GM12878 (cell line): ENCODE results near the gene ATG4B. TPM values are rescaled to one million over a fixed set of nuclear protein-coding genes. Genes with fewer than 3 reads are reported as not detected.

ENCODE experiments used
- ATAC-seq: fragments of 200-7000 bp; cut with Tn5 transposase; 3 replicates; pipeline ENCODE4 v1.9.1; 2020; ENCODE audit warnings: mild to moderate bottlenecking, moderate library complexity
- BruUV-seq: library from RNA; stranded (reverse); fragments of 400-500 nt; replicated peaks from 2 replicates; lab custom pipeline; 2021; lab: Mats Ljungman, UMichigan
- CTCF ChIA-PET: fragments of 300-600 bp; sonication (Branson Sonifier 250); formaldehyde crosslinking; extraction: SDS; loops from one replicate; lab custom pipeline; 2021; ENCODE audit warnings: inconsistent platforms; lab: Yijun Ruan, JAX
- POLR2A ChIA-PET: fragments of 350-600 bp; formaldehyde crosslinking; extraction: SDS; loops from one replicate; lab custom pipeline; 2021; ENCODE audit warnings: inconsistent platforms; lab: Charles Lee
- RAD21 ChIA-PET: fragments of 300-600 bp; sonication (Branson Sonifier 250); formaldehyde crosslinking; loops from one replicate; lab custom pipeline; 2023; ENCODE audit warnings: antibody characterized with exemption; ENCODE audit not compliant: unreplicated experiment; lab: Charles Lee
- SMC1A ChIA-PET: fragments of 300-600 bp; sonication (Branson Sonifier 250); formaldehyde crosslinking; loops from one replicate; lab custom pipeline; 2023; ENCODE audit not compliant: unreplicated experiment, uncharacterized antibody; lab: Charles Lee
- DNase-seq: peaks from one replicate; pipeline ENCODE4 v3.0.0-alpha.2; 2011; ENCODE audit warnings: low read depth, low spot score
- FAIRE-seq: peaks from 3 replicates; lab custom pipeline; 2011; peaks lifted over from hg19 to GRCh38; lab: Jason Lieb, UNC
- H2AFZ ChIP-seq: 2 replicates; pipeline ENCODE4 v1.6.0; 2011; ENCODE audit warnings: low read depth, low read length, control low read depth; ENCODE audit not compliant: control insufficient read depth
- H3K27ac ChIP-seq: 2 replicates; pipeline ENCODE4 v1.5.1; 2011; ENCODE audit warnings: control low read depth; ENCODE audit not compliant: control insufficient read depth, insufficient read depth
- H3K27me3 ChIP-seq, 2 experiments: replicated peaks in 1 of 2; 2 replicates each; pipeline versions ENCODE4 v1.6.0 to v1.6.1; 2011; ENCODE audit warnings: low read length in 1 of 2; ENCODE audit not compliant: control insufficient read depth in 2 of 2, insufficient read depth in 2 of 2
- H3K36me3 ChIP-seq, 2 experiments: 2 replicates each; pipeline ENCODE4 v1.5.1; 2011; ENCODE audit warnings: low read length in 1 of 2; ENCODE audit not compliant: control insufficient read depth in 2 of 2, insufficient read depth in 2 of 2
- H3K4me1 ChIP-seq: 2 replicates; pipeline ENCODE4 v1.6.1; 2011; ENCODE audit warnings: mild to moderate bottlenecking, low read length, moderate library complexity, mixed read lengths; ENCODE audit not compliant: control insufficient read depth, insufficient read depth
- H3K4me2 ChIP-seq: 2 replicates; pipeline ENCODE4 v1.6.0; 2011; ENCODE audit warnings: control low read depth; ENCODE audit not compliant: control insufficient read depth, insufficient read depth
- H3K4me3 ChIP-seq: fragments of 200-600 bp; sonication (generic); 2 replicates; pipeline ENCODE4 v1.5.1; 2016
- H3K79me2 ChIP-seq: 2 replicates; pipeline ENCODE4 v1.6.0; 2011; ENCODE audit warnings: low read length; ENCODE audit not compliant: control insufficient read depth, insufficient read depth
- H3K9ac ChIP-seq: 2 replicates; pipeline ENCODE4 v1.8.0; 2011; ENCODE audit warnings: low read length, control low read depth, mixed read lengths; ENCODE audit not compliant: control insufficient read depth, insufficient read depth
- H3K9me3 ChIP-seq: replicated peaks from 3 replicates; pipeline ENCODE4 v1.5.1; 2011; ENCODE audit warnings: mild to moderate bottlenecking, low read length; ENCODE audit not compliant: control insufficient read depth, insufficient read depth
- H4K20me1 ChIP-seq: 2 replicates; pipeline ENCODE4 v1.6.0; 2011; ENCODE audit not compliant: control insufficient read depth, insufficient read depth
- BHLHE40 ChIP-seq, 2 experiments: fragments of 450-650 bp in 1 of 2; IDR thresholded peaks; 2 replicates each; pipeline ENCODE4 v1.6.1; 2011 to 2017; ENCODE audit warnings: low read depth in 2 of 2, borderline replicate concordance in 1 of 2, improper control_type of control experiment in 1 of 2, low read length in 1 of 2, mild to moderate bottlenecking in 1 of 2
- GABPA ChIP-seq: IDR thresholded peaks from 2 replicates; pipeline ENCODE4 v1.6.1; 2014; ENCODE audit warnings: antibody characterized with exemption, low read depth, mild to moderate bottlenecking, inconsistent platforms
- HCFC1 ChIP-seq: fragments of 150-350 bp; IDR thresholded peaks from 2 replicates; pipeline ENCODE4 v1.6.1; 2014; ENCODE audit warnings: low read length
- IKZF2 ChIP-seq, 2 experiments: fragments of 450-650 bp; IDR thresholded peaks; 2 replicates each; pipeline ENCODE4 v1.6.1; 2017; ENCODE audit warnings: mild to moderate bottlenecking in 2 of 2, moderate library complexity in 2 of 2
- LARP7 ChIP-seq: fragments of 450-650 bp; IDR thresholded peaks from 2 replicates; pipeline ENCODE4 v1.6.1; 2017; ENCODE audit warnings: mild to moderate bottlenecking
- MAX ChIP-seq: IDR thresholded peaks from 2 replicates; pipeline ENCODE4 v1.6.1; 2012; ENCODE audit warnings: low read depth, low read length, improper control_type of control experiment
- MXI1 ChIP-seq: fragments of 150-350 bp; IDR thresholded peaks from 2 replicates; pipeline ENCODE4 v1.6.1; 2011; ENCODE audit warnings: low read depth, mild to moderate bottlenecking, inconsistent platforms, low read length, improper control_type of control experiment
- RAD21 ChIP-seq: IDR thresholded peaks from 2 replicates; pipeline ENCODE4 v1.6.1; 2011; ENCODE audit warnings: mild to moderate bottlenecking, low read depth, low read length, moderate library complexity; ENCODE audit not compliant: insufficient read depth
- TCF7 ChIP-seq: IDR thresholded peaks from 2 replicates; pipeline ENCODE4 v1.6.1; 2014; ENCODE audit warnings: antibody characterized with exemption, borderline replicate concordance
- WRNIP1 ChIP-seq: IDR thresholded peaks from 2 replicates; pipeline ENCODE4 v1.6.1; 2011; ENCODE audit warnings: low read depth, low read length, improper control_type of control experiment, borderline replicate concordance
- ZBED1 ChIP-seq: IDR thresholded peaks from 2 replicates; pipeline ENCODE4 v1.6.1; 2016; ENCODE audit warnings: borderline replicate concordance
- ZBTB11 ChIP-seq: fragments of 450-650 bp; formaldehyde crosslinking; IDR thresholded peaks from 2 replicates; pipeline ENCODE4 v1.5.0; 2022; ENCODE audit warnings: mild to moderate bottlenecking, missing genetic modification characterization
- ZNF384 ChIP-seq: IDR thresholded peaks from 2 replicates; pipeline ENCODE4 v1.6.1; 2012; ENCODE audit warnings: low read depth, mild to moderate bottlenecking, low read length, improper control_type of control experiment, borderline replicate concordance
- WGBS: methylation state at CpG from one replicate; pipeline ENCODE4 v1.1.6; 2016; ENCODE audit warnings: low lambda C conversion rate; ENCODE audit not compliant: insufficient replicate concordance, insufficient coverage; ENCODE audit errors: missing lambda C conversion rate; 5-methylcytosine and 5-hydroxymethylcytosine counted together
- in situ Hi-C: fragments of 300-500 bp; cut with MboI; formaldehyde crosslinking; loops from 9 replicates; pipeline ENCODE4 v1.14.3; 2018; ENCODE audit warnings: mixed read lengths
- intact Hi-C: fragments of 100-400 bp; cut with micrococcal nuclease; formaldehyde crosslinking; loops from one replicate; pipeline ENCODE4 v1.14.2; 2022; ENCODE audit not compliant: unreplicated experiment
- polyA plus RNA-seq, 11 experiments: library from polyadenylated mRNA; depleted of rRNA in 4 of 11; unstranded in 6 of 11; stranded (reverse) in 5 of 11; fragments of >200 nt; fragmentation: Nextera tagmentation in 4 of 11; fragmentation: Illumina TruSeq in 1 of 11; extraction: Ambion mirVana in 4 of 11; extraction: Trizol in 1 of 11; gene quantifications; 1 replicate in 1 of 11; 2 replicates in 10 of 11; pipeline versions ENCODE4 v1.2.1 to v1.2.3, GENCODE V29; 2011 to 2016; ENCODE audit warnings: inconsistent platforms in 2 of 11, missing spikeins in 2 of 11, low read depth in 1 of 11
- total RNA-seq, 4 experiments: library from RNA; depleted of rRNA in 3 of 4; stranded (reverse); fragments of >200 nt in 3 of 4; fragmentation: Illumina TruSeq in 1 of 4; extraction: Trizol in 1 of 4; gene quantifications; 2 replicates each; pipeline versions ENCODE4 v1.2.1 to v1.2.3, GENCODE V29; 2013 to 2021

The ATG4B gene
- total and polyA plus RNA-seq, 10 of the 15 experiments (the other 5 are each of a cell fraction or from before 2014, with no cell fraction given), result 5.8 to 84.1 (median 64.9) TPM

- Histone ChIP-seq H3K9me3 (no peaks in the 10 kb centered on the region), H3K79me2 (peaks cover 3% of the 10 kb centered on the region), H3K4me3 (no peak overlapping the region), H3K4me2 (no peak overlapping the region), H3K4me1 (no peaks in the 10 kb centered on the region), H3K9ac (no peak overlapping the region), H3K27ac (no peak overlapping the region), H3K27me3 (no peaks in the 10 kb centered on the region), H3K36me3 (peaks cover 9 to 33% of the 10 kb centered on the region in 2 experiments), H2AFZ (no peak overlapping the region), H4K20me1 (no peaks in the 10 kb centered on the region; the same call in 1 of the 2 replicates)
- SMC1A ChIA-PET, result no interaction called here
- in situ Hi-C loops (loop anchor here (10.0 kb wide), 1 partner anchor 797 kb away; no protein-coding TSS in a partner anchor), intact Hi-C loops (no loop called here)
- no peak for FAIRE-seq
- POLR2A ChIA-PET, result interaction anchor here (0.6 kb wide), 1 partner anchor 41 kb away, joined by 4 read pairs; no protein-coding TSS in a partner anchor
- ATAC-seq, result no peak
- DNase-seq, result no peak
- RAD21 ChIA-PET, result no interaction called here
- BruUV-seq, result no TSS peak
- TF ChIP-seq TCF7 (no peak), IKZF2 (IDR thresholded peaks at IDR 0.05) (no peak)
- 97% methylated on average over 9 of the region's 9 CpGs for WGBS
- CTCF ChIA-PET, result no interaction called here
These were observed 14.6 kb downstream of the ATG4B start for GRCh38 chr2:241652142-241652541.

GRCh38 chr2:241652722-241653121 is 15.2 kb downstream of the ATG4B start:
- BruUV-seq, result no TSS peak
- no peak overlapping the region for H3K27ac ChIP-seq
- TF ChIP-seq RAD21 (no peak), WRNIP1 (no peak), ZBED1 (no peak), GABPA (no peak), HCFC1 (no peak), MAX (no peak), MXI1 (no peak), BHLHE40 (IDR thresholded peaks at IDR 0.05; ENCODE audit: borderline replicate concordance in 1 of 2, low read depth in 2 of 2, low read length in 1 of 2) (no peak), LARP7 (no peak), ZNF384 (no peak), ZBTB11 (CRISPR knock-in tag) (no peak)
- no peak overlapping the region for H3K4me3 ChIP-seq
- no peaks in the 10 kb centered on the region for H3K4me1 ChIP-seq
- no peaks in the 10 kb centered on the region; the same call in 1 of the 2 replicates for H4K20me1 ChIP-seq
- no peak for ATAC-seq
- H3K9ac ChIP-seq, result no peak overlapping the region
- no peak for FAIRE-seq
- H3K36me3 ChIP-seq, result peaks cover 9 to 33% of the 10 kb centered on the region in 2 experiments
- POLR2A ChIA-PET, result no interaction called here
- H3K79me2 ChIP-seq, result peaks cover 3% of the 10 kb centered on the region
- CTCF ChIA-PET, result no interaction called here
- in situ Hi-C loops, result loop anchor here (10.0 kb wide), 1 partner anchor 798 kb away; no protein-coding TSS in a partner anchor
- no peak overlapping the region for H3K4me2 ChIP-seq
- WGBS, result 99% methylated on average over 9 of the region's 9 CpGs
- H3K9me3 ChIP-seq, result no peaks in the 10 kb centered on the region
- H2AFZ ChIP-seq, result no peak overlapping the region
- DNase-seq, result no peak
- RAD21 ChIA-PET, result no interaction called here
- no peaks in the 10 kb centered on the region for H3K27me3 ChIP-seq
- intact Hi-C loops, result no loop called here
- SMC1A ChIA-PET, result no interaction called here
